Stimulated activated effector memory CD8-positive, alpha-beta T cell treated with anti-CD3 and anti-CD28 coated beads, Interleukin-12 subunit alpha, Interleukin-12 subunit beta, amount 100 ng/mL, for 72 hours (primary cell): ENCODE data around the gene EML6.
"Not testable (repeated sequence)": the region's sequence is repeated elsewhere in the genome, so short reads cannot be mapped to it uniquely, and the experiment has no call there.

Experiments used
- ATAC-seq: fragments of 150-1000 bp; cut with Tn5 transposase; 2 replicates; pipeline ENCODE4 v1.10.0; 2021
- DNase-seq, 2 donors: peaks; one replicate each; pipeline ENCODE4 v3.0.0; 2021 to 2022; ENCODE audit warnings: low spot score in 2 of 2
- H3K27ac Mint-ChIP-seq: one replicate; pipeline ENCODE4 v1.8.0; 2022; ENCODE audit warnings: mild to moderate bottlenecking, mixed read lengths
- H3K36me3 Mint-ChIP-seq: one replicate; pipeline ENCODE4 v1.8.0; 2022; ENCODE audit warnings: mild to moderate bottlenecking, mixed read lengths
- H3K4me1 Mint-ChIP-seq: one replicate; pipeline ENCODE4 v1.8.0; 2022; ENCODE audit warnings: mixed read lengths
- H3K4me3 Mint-ChIP-seq: one replicate; pipeline ENCODE4 v1.8.0; 2022; ENCODE audit warnings: mild to moderate bottlenecking, mixed read lengths
- H3K9me3 Mint-ChIP-seq: one replicate; pipeline ENCODE4 v1.8.0; 2022; ENCODE audit warnings: mixed read lengths

The EML6 gene

GRCh38 chr2:54831480-54831879 is 108.0 kb downstream of the EML6 start:
- DNase-seq (no peak), ATAC-seq (no peak)
- Mint-ChIP-seq H3K9me3 (no peaks in the 10 kb centered on the region), H3K4me3 (no peak overlapping the region), H3K27ac (no peak overlapping the region), H3K36me3 (no peaks in the 10 kb centered on the region), H3K4me1 (no peaks in the 10 kb centered on the region)

- Mint-ChIP-seq H3K9me3 (no peaks in the 10 kb centered on the region), H3K4me1 (no peaks in the 10 kb centered on the region), H3K27ac (no peak overlapping the region), H3K36me3 (no peaks in the 10 kb centered on the region), H3K4me3 (no peak overlapping the region)
- DNase-seq (no peak), ATAC-seq (no peak)
These were observed 111.3 kb downstream of the EML6 start for GRCh38 chr2:54834721-54835120.

- Mint-ChIP-seq H3K36me3 (no peaks in the 10 kb centered on the region), H3K4me3 (no peak overlapping the region), H3K27ac (no peak overlapping the region), H3K4me1 (no peaks in the 10 kb centered on the region), H3K9me3 (no peaks in the 10 kb centered on the region)
- no peak for ATAC-seq
- no peak for DNase-seq
These were observed 113.0 kb downstream of the EML6 start for GRCh38 chr2:54836477-54836876.

- peak; percentile 88 for ATAC-seq
- H3K27ac Mint-ChIP-seq = no peak overlapping the region
These were observed 115.1 kb downstream of the EML6 start for GRCh38 chr2:54838585-54839035.

GRCh38 chr2:54839461-54840255 is 116.2 kb downstream of the EML6 start:
- ATAC-seq (no peak), DNase-seq (no peak)
- Mint-ChIP-seq H3K4me1 (no peaks in the 10 kb centered on the region), H3K36me3 (no peaks in the 10 kb centered on the region), H3K27ac (no peak overlapping the region), H3K4me3 (no peak overlapping the region), H3K9me3 (no peaks in the 10 kb centered on the region)

More at GRCh38 chr2:54838585-54839035, 115.1 kb downstream of the EML6 start:
- DNase-seq = peak; percentile 44 to 79
- Mint-ChIP-seq H3K4me1 (no peaks in the 10 kb centered on the region), H3K9me3 (no peaks in the 10 kb centered on the region), H3K36me3 (no peaks in the 10 kb centered on the region), H3K4me3 (no peak overlapping the region)

- Mint-ChIP-seq H3K9me3 (no peaks in the 10 kb centered on the region), H3K36me3 (no peaks in the 10 kb centered on the region), H3K4me3 (no peak overlapping the region), H3K4me1 (no peaks in the 10 kb centered on the region), H3K27ac (no peak overlapping the region)
- ATAC-seq (no peak), DNase-seq (no peak)
These were observed 117.4 kb downstream of the EML6 start for GRCh38 chr2:54840559-54841468.

GRCh38 chr2:54841500-54841899 is 118.0 kb downstream of the EML6 start:
- ATAC-seq, H3K36me3 Mint-ChIP-seq, H3K4me3 Mint-ChIP-seq, H3K27ac Mint-ChIP-seq, H3K9me3 Mint-ChIP-seq, DNase-seq, H3K4me1 Mint-ChIP-seq: not testable (repeated sequence)

- Mint-ChIP-seq H3K9me3 (no peaks in the 10 kb centered on the region), H3K36me3 (no peaks in the 10 kb centered on the region), H3K27ac (no peak overlapping the region), H3K4me1 (no peaks in the 10 kb centered on the region), H3K4me3 (no peak overlapping the region)
- DNase-seq (no peak), ATAC-seq (no peak)
These were observed 121.6 kb downstream of the EML6 start for GRCh38 chr2:54845094-54845493.

- Mint-ChIP-seq H3K27ac (no peak overlapping the region), H3K4me3 (no peak overlapping the region)
- no peak for DNase-seq
These were observed 122.1 kb downstream of the EML6 start for GRCh38 chr2:54845514-54845913.

GRCh38 chr2:54850171-54851122 is 127.0 kb downstream of the EML6 start:
- Mint-ChIP-seq H3K27ac (no peak overlapping the region), H3K4me3 (no peak overlapping the region), H3K9me3 (no peaks in the 10 kb centered on the region), H3K4me1 (no peaks in the 10 kb centered on the region), H3K36me3 (no peaks in the 10 kb centered on the region)
- no peak for DNase-seq
- no peak for ATAC-seq

More at GRCh38 chr2:54845514-54845913, 122.1 kb downstream of the EML6 start:
- H3K36me3 Mint-ChIP-seq = no peaks in the 10 kb centered on the region
- no peaks in the 10 kb centered on the region for H3K9me3 Mint-ChIP-seq
- ATAC-seq = no peak
- H3K4me1 Mint-ChIP-seq = no peaks in the 10 kb centered on the region

- H3K9me3 Mint-ChIP-seq = no peaks in the 10 kb centered on the region
- no peaks in the 10 kb centered on the region for H3K4me1 Mint-ChIP-seq
- no peak overlapping the region for H3K27ac Mint-ChIP-seq
- DNase-seq (no peak), ATAC-seq (no peak)
- no peak overlapping the region for H3K4me3 Mint-ChIP-seq
- no peaks in the 10 kb centered on the region for H3K36me3 Mint-ChIP-seq
These were observed 130.3 kb downstream of the EML6 start for GRCh38 chr2:54853616-54854310.

GRCh38 chr2:54855434-54855833 is 132.0 kb downstream of the EML6 start:
- no peak overlapping the region for H3K4me3 Mint-ChIP-seq
- no peaks in the 10 kb centered on the region for H3K36me3 Mint-ChIP-seq
- H3K9me3 Mint-ChIP-seq = no peaks in the 10 kb centered on the region
- ATAC-seq (no peak), DNase-seq (no peak)
- H3K27ac Mint-ChIP-seq = no peak overlapping the region
- no peaks in the 10 kb centered on the region for H3K4me1 Mint-ChIP-seq

GRCh38 chr2:54858021-54858681 is 134.7 kb downstream of the EML6 start:
- no peak overlapping the region for H3K27ac Mint-ChIP-seq
- ATAC-seq (no peak), DNase-seq (no peak)
- H3K4me1 Mint-ChIP-seq = no peaks in the 10 kb centered on the region
- H3K9me3 Mint-ChIP-seq = no peaks in the 10 kb centered on the region
- no peaks in the 10 kb centered on the region for H3K36me3 Mint-ChIP-seq
- H3K4me3 Mint-ChIP-seq = no peak overlapping the region

GRCh38 chr2:54859416-54859815 is 136.0 kb downstream of the EML6 start:
- H3K9me3 Mint-ChIP-seq = no peaks in the 10 kb centered on the region
- H3K36me3 Mint-ChIP-seq = no peaks in the 10 kb centered on the region
- no peak overlapping the region for H3K27ac Mint-ChIP-seq
- DNase-seq (no peak), ATAC-seq (no peak)
- H3K4me3 Mint-ChIP-seq = no peak overlapping the region
- H3K4me1 Mint-ChIP-seq = no peaks in the 10 kb centered on the region
